Activated CD8-positive, alpha-beta memory T cell treated with anti-CD3 and anti-CD28 coated beads for 48 hours (primary cell): Measurements from ENCODE around the gene MOGAT3.
"Not testable (repeated sequence)": the region's sequence is repeated elsewhere in the genome, so short reads cannot be mapped to it uniquely, and the experiment has no call there.

Source experiments
- DNase-seq, 3 experiments: peaks; one replicate each; pipeline ENCODE4 v3.0.0-alpha.2; 2020; ENCODE audit warnings: low read depth in 2 of 3, low spot score in 2 of 3

MOGAT3 gene

GRCh38 chr7:101205901-101206664 is 5.2 kb upstream of the MOGAT3 start:
- DNase-seq: no peak

- not testable (repeated sequence) for DNase-seq
These were observed 3.2 kb upstream of the MOGAT3 start for GRCh38 chr7:101203740-101204738.

GRCh38 chr7:101202603-101202918 is 1.7 kb upstream of the MOGAT3 start:
- no peak for DNase-seq

GRCh38 chr7:101201695-101202602 is 1.1 kb upstream of the MOGAT3 start:
- DNase-seq: no peak

- no peak for DNase-seq
These were observed 353 bp downstream of the MOGAT3 start for GRCh38 chr7:101200504-101200861.

- not testable (repeated sequence) for DNase-seq
These were observed 1.3 kb downstream of the MOGAT3 start for GRCh38 chr7:101199522-101199921.

- no peak for DNase-seq
These were observed 2.4 kb downstream of the MOGAT3 start for GRCh38 chr7:101198476-101198875.

GRCh38 chr7:101197991-101198390 is 2.8 kb downstream of the MOGAT3 start:
- no peak for DNase-seq

GRCh38 chr7:101195884-101196283 is 5.0 kb downstream of the MOGAT3 start:
- DNase-seq: no peak

- DNase-seq: no peak
These were observed 11.7 kb downstream of the MOGAT3 start for GRCh38 chr7:101189109-101189508.

GRCh38 chr7:101186844-101187428 is 13.9 kb downstream of the MOGAT3 start:
- no peak for DNase-seq

GRCh38 chr7:101186194-101186593 is 14.6 kb downstream of the MOGAT3 start:
- no peak for DNase-seq

- DNase-seq: no peak
These were observed 15.5 kb downstream of the MOGAT3 start for GRCh38 chr7:101185258-101185839.

GRCh38 chr7:101180130-101180755 is 20.6 kb downstream of the MOGAT3 start, which contains the start of gene NAT16:
Gene NAT16, minus strand, starts transcription at chr7:101180293. Its CDS starts 5,486 bp downstream, at chr7:101174807.
- DNase-seq: no peak

- no peak for DNase-seq
These were observed 21.1 kb downstream of the MOGAT3 start for GRCh38 chr7:101179713-101180112.

GRCh38 chr7:101179117-101179516 is 21.7 kb downstream of the MOGAT3 start:
- DNase-seq: no peak

- no peak for DNase-seq
These were observed 23.2 kb downstream of the MOGAT3 start for GRCh38 chr7:101177644-101178043.

GRCh38 chr7:101175664-101176063 is 25.2 kb downstream of the MOGAT3 start:
- DNase-seq: no peak

- no peak for DNase-seq
These were observed 26.4 kb downstream of the MOGAT3 start for GRCh38 chr7:101174322-101174854.
